Uterus (tissue), 4 donors: Measurements from ENCODE around the gene BZW2. TPM values are rescaled to one million over a fixed set of nuclear protein-coding genes. Genes with fewer than 3 reads are reported as not detected.

Experiments used
- DNase-seq, 2 donors: peaks; one replicate each; pipeline ENCODE4 v3.0.0-alpha.2; 2019 to 2020
- H3K27ac ChIP-seq, 2 donors: fragments of 200-600 bp; sonication (generic); 1 replicate in 1 of 2; 2 replicates in 1 of 2; pipeline ENCODE4 v1.5.1; 2016 to 2018
- H3K27me3 ChIP-seq, 2 donors: fragments of 200-600 bp; sonication (generic); one replicate each; pipeline ENCODE4 v1.5.1; 2018 to 2019; ENCODE audit warnings: control low read depth in 1 of 2
- H3K36me3 ChIP-seq, 2 donors: fragments of 200-600 bp; sonication (generic); one replicate each; pipeline ENCODE4 v1.5.1; 2019; ENCODE audit warnings: control low read depth in 1 of 2
- H3K4me1 ChIP-seq, 2 donors: fragments of 200-600 bp; sonication (generic); one replicate each; pipeline ENCODE4 v1.5.1; 2018 to 2019; ENCODE audit warnings: control low read depth in 1 of 2
- H3K4me3 ChIP-seq, 2 donors: fragments of 200-600 bp; sonication (generic); 1 replicate in 1 of 2; 2 replicates in 1 of 2; pipeline ENCODE4 v1.5.1; 2018 to 2019; ENCODE audit warnings: mild to moderate bottlenecking in 1 of 2
- H3K9me3 ChIP-seq, 2 donors: fragments of 200-600 bp; sonication (generic); one replicate each; pipeline ENCODE4 v1.5.1; 2019; ENCODE audit warnings: control low read depth in 1 of 2
- POLR2A ChIP-seq, 2 donors: fragments of 450-650 bp; IDR thresholded peaks; one replicate each; pipeline ENCODE4 v1.6.1; 2016; ENCODE audit warnings: antibody characterized with exemption in 2 of 2, mild to moderate bottlenecking in 1 of 2, moderate library complexity in 1 of 2
- intact Hi-C: fragments of 100-400 bp; cut with DNase I; formaldehyde crosslinking; loops from one replicate; pipeline ENCODE4 v1.15.1; 2023; ENCODE audit warnings: low total_unique reads
- total RNA-seq, 4 donors: library from RNA; depleted of rRNA in 3 of 4; stranded (reverse); fragments of >200 nt in 3 of 4; gene quantifications; one replicate each; pipeline versions ENCODE4 v1.1.0 to v1.2.4, GENCODE V29; 2014 to 2023
- TF ChIP-seq, protein P1 (sequence below), 4 experiments: fragments of 200-600 bp in 2 of 4; fragments of 450-650 bp in 2 of 4; sonication (generic) in 2 of 4; IDR thresholded peaks; one replicate each; pipeline ENCODE4 v1.5.1; 2016 to 2019; ENCODE audit warnings: antibody characterized with exemption in 4 of 4, mild to moderate bottlenecking in 2 of 4, moderate library complexity in 1 of 4
- donor health status: DM: yes; HTN: yes; CAD: no.

The BZW2 gene
- total RNA-seq, 4 donors from 2014 or later = 16.5 to 50.0 (median 32.4) TPM

GRCh38 chr7:16740996-16741395, 95.0 kb downstream of the BZW2 start:
- intact Hi-C loops = no loop called here
- H3K4me3 ChIP-seq = no peak overlapping the region
- H3K27me3 ChIP-seq = no peaks in the 10 kb centered on the region
- no peak for TF ChIP-seq POLR2A (IDR thresholded peaks at IDR 0.05)
- TF ChIP-seq, protein P1, sequence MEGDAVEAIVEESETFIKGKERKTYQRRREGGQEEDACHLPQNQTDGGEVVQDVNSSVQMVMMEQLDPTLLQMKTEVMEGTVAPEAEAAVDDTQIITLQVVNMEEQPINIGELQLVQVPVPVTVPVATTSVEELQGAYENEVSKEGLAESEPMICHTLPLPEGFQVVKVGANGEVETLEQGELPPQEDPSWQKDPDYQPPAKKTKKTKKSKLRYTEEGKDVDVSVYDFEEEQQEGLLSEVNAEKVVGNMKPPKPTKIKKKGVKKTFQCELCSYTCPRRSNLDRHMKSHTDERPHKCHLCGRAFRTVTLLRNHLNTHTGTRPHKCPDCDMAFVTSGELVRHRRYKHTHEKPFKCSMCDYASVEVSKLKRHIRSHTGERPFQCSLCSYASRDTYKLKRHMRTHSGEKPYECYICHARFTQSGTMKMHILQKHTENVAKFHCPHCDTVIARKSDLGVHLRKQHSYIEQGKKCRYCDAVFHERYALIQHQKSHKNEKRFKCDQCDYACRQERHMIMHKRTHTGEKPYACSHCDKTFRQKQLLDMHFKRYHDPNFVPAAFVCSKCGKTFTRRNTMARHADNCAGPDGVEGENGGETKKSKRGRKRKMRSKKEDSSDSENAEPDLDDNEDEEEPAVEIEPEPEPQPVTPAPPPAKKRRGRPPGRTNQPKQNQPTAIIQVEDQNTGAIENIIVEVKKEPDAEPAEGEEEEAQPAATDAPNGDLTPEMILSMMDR (IDR thresholded peaks at IDR 0.05) = no peak
- DNase-seq = no peak
- no peaks in the 10 kb centered on the region for H3K4me1 ChIP-seq
- no peaks in the 10 kb centered on the region for H3K36me3 ChIP-seq
- peak overlapping the region in 1 of 2 donors; percentile 55 for H3K27ac ChIP-seq
- no peaks in the 10 kb centered on the region for H3K9me3 ChIP-seq

GRCh38 chr7:16741676-16742075, 95.7 kb downstream of the BZW2 start:
- intact Hi-C loops = no loop called here
- no peak for TF ChIP-seq POLR2A (IDR thresholded peaks at IDR 0.05)
- TF ChIP-seq, protein P1 (IDR thresholded peaks at IDR 0.05) = no peak
- H3K4me3 ChIP-seq = no peak overlapping the region
- H3K27ac ChIP-seq = no peak overlapping the region
- no peaks in the 10 kb centered on the region for H3K9me3 ChIP-seq
- DNase-seq = no peak
- H3K36me3 ChIP-seq = no peaks in the 10 kb centered on the region
- no peaks in the 10 kb centered on the region for H3K27me3 ChIP-seq
- H3K4me1 ChIP-seq = no peaks in the 10 kb centered on the region

DNA sequence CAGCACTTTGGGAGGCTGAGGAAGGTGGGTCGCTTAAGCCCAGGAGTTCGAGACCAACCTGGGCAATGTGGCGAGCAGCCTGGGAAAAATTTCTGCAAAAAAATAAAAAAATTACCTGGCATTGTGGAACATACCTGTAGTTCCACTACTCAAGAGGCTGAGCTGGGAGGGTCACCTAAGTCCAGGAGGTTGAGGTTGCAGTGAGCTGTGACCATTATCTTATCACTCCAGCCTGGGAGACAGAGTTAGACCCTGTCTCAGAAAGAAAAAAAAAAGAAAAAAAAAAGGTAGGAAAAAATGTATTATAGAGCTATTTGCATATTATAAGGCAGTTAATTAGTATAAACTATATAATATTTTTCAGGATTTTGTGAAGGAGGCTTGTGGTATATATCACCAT, 96.6 kb downstream of the BZW2 start:
- intact Hi-C loops = no loop called here
- H3K4me3 ChIP-seq = no peak overlapping the region
- TF ChIP-seq POLR2A (IDR thresholded peaks at IDR 0.05) = no peak
- TF ChIP-seq, protein P1 (IDR thresholded peaks at IDR 0.05) = no peak

GRCh38 chr7:16743236-16743635, 97.3 kb downstream of the BZW2 start:
- no peaks in the 10 kb centered on the region for H3K27me3 ChIP-seq
- no peak for DNase-seq
- no peaks in the 10 kb centered on the region for H3K4me1 ChIP-seq
- no peaks in the 10 kb centered on the region for H3K9me3 ChIP-seq
- no peak for TF ChIP-seq POLR2A (IDR thresholded peaks at IDR 0.05)
- TF ChIP-seq, protein P1 (IDR thresholded peaks at IDR 0.05) = no peak
- intact Hi-C loops = no loop called here
- H3K27ac ChIP-seq = peak overlapping the region in 1 of 2 donors; percentile 10
- H3K4me3 ChIP-seq = no peak overlapping the region
- H3K36me3 ChIP-seq = no peaks in the 10 kb centered on the region

More for the DNA sequence above, 96.6 kb downstream of the BZW2 start:
- no peaks in the 10 kb centered on the region for H3K36me3 ChIP-seq
- no peaks in the 10 kb centered on the region for H3K4me1 ChIP-seq
- no peak overlapping the region for H3K27ac ChIP-seq
- no peaks in the 10 kb centered on the region for H3K9me3 ChIP-seq
- H3K27me3 ChIP-seq = no peaks in the 10 kb centered on the region
- DNase-seq = no peak

DNA sequence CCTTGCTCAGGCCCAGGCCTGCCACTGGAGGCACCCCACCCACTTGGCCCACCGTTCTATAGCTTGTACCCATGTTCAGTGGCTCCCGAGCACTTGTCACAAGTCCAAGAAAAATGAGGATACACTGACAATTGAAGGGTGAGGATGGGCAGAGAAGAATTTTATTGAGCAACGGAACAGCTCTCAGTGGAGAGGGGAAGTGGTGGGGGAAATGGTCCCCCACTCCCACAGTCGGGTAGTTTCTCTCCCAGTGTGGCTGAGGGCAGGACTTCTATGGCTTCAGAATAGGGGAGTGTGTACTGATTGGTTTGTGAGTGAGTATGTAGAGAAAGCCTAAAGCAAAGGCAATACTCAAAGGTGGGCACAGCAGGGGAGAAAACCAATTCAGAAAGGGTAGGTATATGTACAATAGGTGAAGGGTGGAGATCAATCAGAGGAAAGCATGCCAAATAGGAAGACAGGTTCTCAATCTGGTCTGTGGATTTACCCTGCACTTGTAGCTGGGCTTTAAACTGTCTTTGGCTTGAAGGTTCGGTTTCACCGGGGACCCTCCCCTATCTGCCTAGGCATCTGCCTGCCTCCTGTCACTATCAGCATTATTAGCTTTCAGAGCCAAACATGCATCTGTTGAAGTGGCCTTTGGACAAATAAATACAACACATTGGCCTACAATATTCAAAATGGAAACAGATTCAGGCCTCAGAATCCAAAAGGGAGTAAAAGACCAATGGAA, 98.7 kb downstream of the BZW2 start:
- H3K27ac ChIP-seq = no peak overlapping the region
- intact Hi-C loops = no loop called here
- no peaks in the 10 kb centered on the region for H3K36me3 ChIP-seq
- no peaks in the 10 kb centered on the region for H3K27me3 ChIP-seq
- H3K9me3 ChIP-seq = no peaks in the 10 kb centered on the region
- H3K4me1 ChIP-seq = no peaks in the 10 kb centered on the region
- H3K4me3 ChIP-seq = no peak overlapping the region
- DNase-seq = no peak
- TF ChIP-seq POLR2A (IDR thresholded peaks at IDR 0.05) = no peak
- TF ChIP-seq, protein P1 (IDR thresholded peaks at IDR 0.05) = no peak
